DOHH2 (cell line): Measurements from ENCODE around the gene FAM25G.
"Not testable (repeated sequence)": the region's sequence is repeated elsewhere in the genome, so short reads cannot be mapped to it uniquely, and the experiment has no call there.

Experiments used
- H3F3A ChIP-seq: fragments of 200-600 bp; sonication (generic), shearing (Covaris generic); 2 replicates; pipeline ENCODE4 v1.6.0; 2016; ENCODE audit warnings: antibody characterized with exemption, mild to moderate bottlenecking; ENCODE audit not compliant: control insufficient read depth, insufficient read depth
- H3K27ac ChIP-seq: fragments of 200-600 bp; sonication (generic); 2 replicates; pipeline ENCODE4 v1.5.1; 2014; ENCODE audit warnings: low read depth, mild to moderate bottlenecking, low read length, moderate library complexity
- H3K27me3 ChIP-seq: fragments of 200-600 bp; sonication (generic); 2 replicates; pipeline ENCODE4 v1.6.1; 2014; ENCODE audit warnings: mild to moderate bottlenecking, low read length, mixed read lengths; ENCODE audit not compliant: control insufficient read depth
- H3K36me3 ChIP-seq: fragments of 200-600 bp; sonication (generic); 2 replicates; pipeline ENCODE4 v1.6.1; 2014; ENCODE audit warnings: mild to moderate bottlenecking, low read length, moderate library complexity, mixed read lengths; ENCODE audit not compliant: control insufficient read depth
- H3K4me1 ChIP-seq: fragments of 200-600 bp; sonication (generic); 2 replicates; pipeline ENCODE4 v1.6.1; 2014; ENCODE audit warnings: mild to moderate bottlenecking, low read length, mixed read lengths; ENCODE audit not compliant: control insufficient read depth
- H3K4me2 ChIP-seq: fragments of 200-600 bp; sonication (generic); 2 replicates; pipeline ENCODE4 v1.6.0; 2014; ENCODE audit warnings: mild to moderate bottlenecking, low read length, moderate library complexity
- H3K4me3 ChIP-seq: fragments of 200-600 bp; sonication (generic); 2 replicates; pipeline ENCODE4 v1.5.1; 2014; ENCODE audit warnings: mild to moderate bottlenecking, low read length, mixed read lengths
- H3K79me2 ChIP-seq: fragments of 200-600 bp; sonication (generic); 2 replicates; pipeline ENCODE4 v1.6.1; 2014; ENCODE audit warnings: mild to moderate bottlenecking, low read length, mixed read lengths; ENCODE audit not compliant: control insufficient read depth
- H3K9me2 ChIP-seq: fragments of 200-600 bp; sonication (generic); replicated peaks from 2 replicates; pipeline ENCODE4 v1.6.1; 2014; ENCODE audit warnings: mild to moderate bottlenecking, low read length, mixed read lengths; ENCODE audit not compliant: control insufficient read depth
- H3K9me3 ChIP-seq: fragments of 200-600 bp; sonication (generic); 2 replicates; pipeline ENCODE4 v1.6.1; 2014; ENCODE audit warnings: antibody characterized with exemption, low read length, mixed read lengths; ENCODE audit not compliant: control insufficient read depth, insufficient read depth
- H4K20me1 ChIP-seq: fragments of 200-600 bp; sonication (generic); 2 replicates; pipeline ENCODE4 v1.6.0; 2014; ENCODE audit warnings: low read depth, mild to moderate bottlenecking, antibody characterized with exemption, low read length, moderate library complexity; ENCODE audit not compliant: control insufficient read depth, insufficient read depth

FAM25G gene

GRCh38 chr10:47483923-47484322 lies 7.6 kb downstream of the FAM25G start, which contains the start of gene ANXA8:
Gene ANXA8, minus strand, starts transcription at chr10:47484115. Its CDS starts 182 bp downstream, at chr10:47483933.
- not testable (repeated sequence) for H3K4me2 ChIP-seq, H3K9me3 ChIP-seq, H3K4me3 ChIP-seq, H4K20me1 ChIP-seq, H3F3A ChIP-seq, H3K36me3 ChIP-seq, H3K79me2 ChIP-seq, H3K4me1 ChIP-seq, H3K27me3 ChIP-seq, H3K9me2 ChIP-seq, H3K27ac ChIP-seq

- H3K4me3 ChIP-seq, H3K4me2 ChIP-seq, H3K9me3 ChIP-seq, H3K27ac ChIP-seq, H3F3A ChIP-seq, H3K36me3 ChIP-seq, H4K20me1 ChIP-seq, H3K79me2 ChIP-seq, H3K9me2 ChIP-seq, H3K4me1 ChIP-seq, H3K27me3 ChIP-seq: not testable (repeated sequence)
These were observed 9.1 kb downstream of the FAM25G start for GRCh38 chr10:47482367-47482766.

GRCh38 chr10:47481768-47482181 lies 9.7 kb downstream of the FAM25G start:
- not testable (repeated sequence) for H3K4me2 ChIP-seq, H3K36me3 ChIP-seq, H3K4me3 ChIP-seq, H3K4me1 ChIP-seq, H3F3A ChIP-seq, H4K20me1 ChIP-seq, H3K27ac ChIP-seq, H3K79me2 ChIP-seq, H3K9me2 ChIP-seq, H3K27me3 ChIP-seq, H3K9me3 ChIP-seq

- H3K27me3 ChIP-seq, H3K4me1 ChIP-seq, H3K79me2 ChIP-seq, H3K9me3 ChIP-seq, H3F3A ChIP-seq, H3K36me3 ChIP-seq, H3K4me3 ChIP-seq, H3K9me2 ChIP-seq, H3K27ac ChIP-seq, H4K20me1 ChIP-seq, H3K4me2 ChIP-seq: not testable (repeated sequence)
These were observed 10.2 kb downstream of the FAM25G start for GRCh38 chr10:47481182-47481766.

GRCh38 chr10:47480133-47480532 lies 11.4 kb downstream of the FAM25G start:
- not testable (repeated sequence) for H3K27ac ChIP-seq, H3F3A ChIP-seq, H3K4me2 ChIP-seq, H4K20me1 ChIP-seq, H3K27me3 ChIP-seq, H3K79me2 ChIP-seq, H3K36me3 ChIP-seq, H3K4me3 ChIP-seq, H3K4me1 ChIP-seq, H3K9me3 ChIP-seq, H3K9me2 ChIP-seq

GRCh38 chr10:47478114-47478513 lies 13.4 kb downstream of the FAM25G start:
- H3K27me3 ChIP-seq, H3K79me2 ChIP-seq, H3K27ac ChIP-seq, H3K4me1 ChIP-seq, H3K36me3 ChIP-seq, H3F3A ChIP-seq, H3K9me3 ChIP-seq, H3K4me3 ChIP-seq, H3K4me2 ChIP-seq, H3K9me2 ChIP-seq, H4K20me1 ChIP-seq: not testable (repeated sequence)

GRCh38 chr10:47477078-47477477 lies 14.4 kb downstream of the FAM25G start:
- H3K9me3 ChIP-seq, H3K79me2 ChIP-seq, H3K4me3 ChIP-seq, H3K4me2 ChIP-seq, H3K9me2 ChIP-seq, H3K27me3 ChIP-seq, H3K27ac ChIP-seq, H3K4me1 ChIP-seq, H4K20me1 ChIP-seq, H3K36me3 ChIP-seq, H3F3A ChIP-seq: not testable (repeated sequence)

- not testable (repeated sequence) for H3K4me1 ChIP-seq, H4K20me1 ChIP-seq, H3K4me3 ChIP-seq, H3K9me2 ChIP-seq, H3K36me3 ChIP-seq, H3K27me3 ChIP-seq, H3K27ac ChIP-seq, H3K9me3 ChIP-seq, H3K79me2 ChIP-seq, H3K4me2 ChIP-seq, H3F3A ChIP-seq
These were observed 16.4 kb downstream of the FAM25G start for GRCh38 chr10:47475101-47475500.
